Astrocyte of the hippocampus (primary cell): ENCODE measurements around the gene MAP1LC3B.

Source experiments
- DNase-seq: peaks from one replicate; pipeline ENCODE4 v3.0.0; 2011; ENCODE audit warnings: low read depth, low spot score

MAP1LC3B gene

DNA sequence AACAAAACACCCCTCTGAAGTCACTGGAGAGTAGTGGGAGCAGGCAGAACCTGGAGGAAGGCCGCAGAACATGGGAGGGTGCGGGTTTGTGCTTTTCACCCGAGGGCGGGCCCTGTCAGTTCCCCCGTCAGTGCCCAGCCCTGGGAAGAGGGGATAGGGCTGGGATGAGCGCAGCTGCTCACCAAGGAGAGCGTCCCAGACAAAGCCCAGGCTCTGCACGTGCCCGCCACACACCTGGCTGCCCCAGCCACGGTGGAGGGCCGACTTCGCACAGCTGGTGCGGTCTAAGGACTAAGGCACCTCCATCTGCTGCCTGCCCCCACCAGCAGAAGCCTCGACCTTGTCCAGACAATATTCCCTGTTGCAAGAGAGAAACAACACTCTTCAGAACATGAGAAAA lies 61.2 kb downstream of the MAP1LC3B start:
- DNase-seq: no peak
